OCI-LY3 (cell line): ENCODE results near the gene POLR2B.

Source experiments
- H2AFZ ChIP-seq: fragments of 200-600, 300-600 bp; shearing (Covaris generic); 2 replicates; pipeline ENCODE4 v1.6.0; 2014; ENCODE audit warnings: antibody characterized with exemption, low read depth, low read length
- H3K27ac ChIP-seq: fragments of 200-600, 300-600 bp; sonication (generic); 2 replicates; pipeline ENCODE4 v1.5.1; 2014; ENCODE audit warnings: mild to moderate bottlenecking, low read length, moderate library complexity, mixed read lengths
- H3K27me3 ChIP-seq: fragments of 200-600, 300-600 bp; sonication (generic); 2 replicates; pipeline ENCODE4 v1.6.1; 2014; ENCODE audit warnings: low read depth, low read length, mixed read lengths
- H3K36me3 ChIP-seq: fragments of 200-600, 300-600 bp; sonication (generic); replicated peaks from 2 replicates; pipeline ENCODE3; 2014; ENCODE audit warnings: low read depth, low read length, mixed read lengths
- H3K4me1 ChIP-seq: fragments of 300-600, 200-600 bp; sonication (generic); 2 replicates; pipeline ENCODE4 v1.6.1; 2014; ENCODE audit warnings: low read length, mixed read lengths
- H3K4me2 ChIP-seq: fragments of 200-600, 300-600 bp; sonication (generic); 2 replicates; pipeline ENCODE4 v1.6.1; 2014; ENCODE audit warnings: low read length, mixed read lengths
- H3K4me3 ChIP-seq: fragments of 300-600, 200-600 bp; sonication (generic); 2 replicates; pipeline ENCODE4 v1.5.1; 2014; ENCODE audit warnings: antibody characterized with exemption, mild to moderate bottlenecking, low read length, moderate library complexity
- H3K79me2 ChIP-seq: fragments of 300-600, 200-600 bp; shearing (Covaris generic); 2 replicates; pipeline ENCODE4 v1.6.1; 2014; ENCODE audit warnings: mild to moderate bottlenecking, low read length, mixed read lengths
- H3K9ac ChIP-seq: fragments of 300-600, 200-600 bp; shearing (Covaris generic); 2 replicates; pipeline ENCODE4 v1.6.0; 2014; ENCODE audit warnings: mild to moderate bottlenecking, low read length, moderate library complexity
- H3K9me3 ChIP-seq: fragments of 200-600, 300-600 bp; shearing (Covaris generic); 2 replicates; pipeline ENCODE4 v1.6.1; 2014; ENCODE audit warnings: low read length, mixed read lengths; ENCODE audit not compliant: insufficient read depth
- H4K20me1 ChIP-seq: fragments of 200-600, 300-600 bp; sonication (generic); 2 replicates; pipeline ENCODE4 v1.6.1; 2016; ENCODE audit warnings: low read length, mixed read lengths; ENCODE audit not compliant: insufficient read depth
- CTCF ChIP-seq: fragments of 200-600, 300-600 bp; sonication (generic); IDR thresholded peaks from 2 replicates; pipeline ENCODE4 v1.5.1; 2014; ENCODE audit warnings: antibody characterized with exemption, low read length, low read depth
- EZH2phosphoT487 ChIP-seq: fragments of 200-600 bp; shearing (Covaris generic); IDR thresholded peaks from 2 replicates; pipeline ENCODE4 v1.6.1; 2018; ENCODE audit warnings: antibody characterized with exemption, mixed run types, low read depth

Gene POLR2B

DNA sequence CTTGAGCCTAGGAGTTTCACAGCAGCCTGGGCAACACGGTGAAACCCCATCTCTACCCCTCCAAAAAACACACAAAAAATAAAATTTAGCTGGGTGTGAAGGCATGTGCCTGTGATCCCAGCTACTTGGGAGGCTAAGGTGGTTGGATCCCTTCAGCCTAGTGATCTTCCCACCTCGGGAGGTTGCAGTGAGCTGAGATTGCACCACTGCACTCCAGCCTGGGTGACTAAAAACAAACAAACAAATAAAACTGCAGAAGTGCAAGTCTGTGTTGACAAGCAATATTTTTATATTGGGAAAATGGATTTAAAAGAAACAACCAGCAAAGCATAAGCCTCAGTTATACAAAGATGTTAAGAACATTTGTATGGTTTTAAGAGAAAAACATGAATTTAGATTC lies 85.4 kb downstream of the POLR2B start:
- Histone ChIP-seq H3K9me3 (no peaks in the 10 kb centered on the region), H3K36me3 (no peaks in the 10 kb centered on the region), H3K27ac (no peak overlapping the region), H3K4me3 (no peak overlapping the region), H3K9ac (no peak overlapping the region), H3K79me2 (no peaks in the 10 kb centered on the region), H2AFZ (no peak overlapping the region), H4K20me1 (no peaks in the 10 kb centered on the region), H3K4me1 (no peaks in the 10 kb centered on the region; the same call in 1 of the 2 replicates), H3K4me2 (no peak overlapping the region), H3K27me3 (no peaks in the 10 kb centered on the region)
- TF ChIP-seq CTCF = no peak
- TF ChIP-seq EZH2phosphoT487 = no peak

GRCh38 chr4:57064811-57065711 lies 86.4 kb downstream of the POLR2B start:
- H2AFZ ChIP-seq = no peak overlapping the region
- no peaks in the 10 kb centered on the region for H3K36me3 ChIP-seq
- H3K9me3 ChIP-seq = no peaks in the 10 kb centered on the region
- TF ChIP-seq CTCF = no peak
- TF ChIP-seq EZH2phosphoT487 = no peak
- no peaks in the 10 kb centered on the region for H3K79me2 ChIP-seq
- no peaks in the 10 kb centered on the region; the same call in 1 of the 2 replicates for H3K4me1 ChIP-seq
- no peaks in the 10 kb centered on the region for H3K27me3 ChIP-seq
- H3K27ac ChIP-seq = no peak overlapping the region
- H3K4me3 ChIP-seq = no peak overlapping the region
- H4K20me1 ChIP-seq = no peaks in the 10 kb centered on the region
- H3K4me2 ChIP-seq = no peak overlapping the region
- no peak overlapping the region for H3K9ac ChIP-seq

- H2AFZ ChIP-seq = no peak overlapping the region
- no peaks in the 10 kb centered on the region for H3K4me1 ChIP-seq
- H3K79me2 ChIP-seq = no peaks in the 10 kb centered on the region
- no peaks in the 10 kb centered on the region for H3K27me3 ChIP-seq
- H3K4me3 ChIP-seq = no peak overlapping the region
- TF ChIP-seq CTCF (no peak), EZH2phosphoT487 (no peak)
- H3K9ac ChIP-seq = no peak overlapping the region
- no peak overlapping the region for H3K4me2 ChIP-seq
- no peaks in the 10 kb centered on the region for H4K20me1 ChIP-seq
- no peaks in the 10 kb centered on the region for H3K36me3 ChIP-seq
- H3K9me3 ChIP-seq = no peaks in the 10 kb centered on the region
- no peak overlapping the region for H3K27ac ChIP-seq
Measured at GRCh38 chr4:57065730-57066482, 87.2 kb downstream of the POLR2B start.
